K562 (cell line): Measurements from ENCODE around the gene MARK4. TPM values are rescaled to one million over a fixed set of nuclear protein-coding genes. Genes with fewer than 3 reads are reported as not detected.

Experiments used
- ATAC-seq: fragments of 200-7000 bp; cut with Tn5 transposase; 3 replicates; pipeline ENCODE4 v1.9.1; 2020; ENCODE audit warnings: moderate library complexity
- BruUV-seq: library from RNA; stranded (reverse); fragments of 400-500 nt; replicated peaks from 2 replicates; lab custom pipeline; 2021; lab: Mats Ljungman, UMichigan
- CTCF ChIA-PET: fragments of 300-600 bp; formaldehyde crosslinking; extraction: SDS; loops from one replicate; lab custom pipeline; 2021; ENCODE audit warnings: low intra/inter-chr PET ratio; lab: Yijun Ruan, JAX
- POLR2A ChIA-PET: fragments of 300-600, 350-650 bp; sonication (Branson Sonifier 250); formaldehyde crosslinking; extraction: SDS; loops from one replicate; lab custom pipeline; 2021; ENCODE audit warnings: antibody characterized with exemption, inconsistent platforms; lab: Yijun Ruan, JAX
- DNase-seq, 4 experiments: peaks; one replicate each; pipeline versions ENCODE4 v3.0.0 to v3.0.0-alpha.2; 2011 to 2018; ENCODE audit warnings: low spot score in 3 of 4, mixed read lengths in 3 of 4; ENCODE audit errors: extremely low read depth in 1 of 4
- FAIRE-seq: peaks from 2 replicates; lab custom pipeline; 2011; peaks lifted over from hg19 to GRCh38; lab: Jason Lieb, UNC
- H2AFZ ChIP-seq: 2 replicates; pipeline ENCODE4 v1.6.0; 2011; ENCODE audit warnings: low read depth, low read length, control low read depth, inconsistent platforms
- H3K27ac ChIP-seq: fragments of 200-600 bp; 3 replicates; pipeline ENCODE4 v1.8.0; 2011; ENCODE audit warnings: low read depth, mild to moderate bottlenecking, control low read depth, inconsistent platforms, low read length, moderate library complexity, mixed read lengths; ENCODE audit errors: extremely low read depth
- H3K27me3 ChIP-seq, 2 experiments: fragments of 300-600 bp in 1 of 2; 2 replicates in 1 of 2; 3 replicates in 1 of 2; pipeline versions ENCODE4 v1.6.0 to v1.8.0; 2011; ENCODE audit warnings: inconsistent platforms in 2 of 2, low read length in 2 of 2, mild to moderate bottlenecking in 1 of 2, mixed read lengths in 1 of 2, moderate library complexity in 1 of 2; ENCODE audit not compliant: control insufficient read depth in 2 of 2, insufficient read depth in 2 of 2
- H3K36me3 ChIP-seq: fragments of 300-600 bp; 3 replicates; pipeline ENCODE4 v1.8.0; 2011; ENCODE audit warnings: mild to moderate bottlenecking, low read length, inconsistent platforms; ENCODE audit not compliant: control insufficient read depth, insufficient read depth
- H3K4me1 ChIP-seq, 2 experiments: fragments of 200-600 bp in 1 of 2; replicated peaks in 1 of 2; 2 replicates in 1 of 2; 3 replicates in 1 of 2; pipeline versions ENCODE4 v1.5.1 to v1.8.0; 2011; ENCODE audit warnings: inconsistent platforms in 2 of 2, low read length in 2 of 2, mild to moderate bottlenecking in 1 of 2, mixed read lengths in 1 of 2, moderate library complexity in 1 of 2; ENCODE audit not compliant: control insufficient read depth in 2 of 2, insufficient read depth in 2 of 2
- H3K4me2 ChIP-seq: 2 replicates; pipeline ENCODE4 v1.6.1; 2011; ENCODE audit warnings: low read length, control low read depth, inconsistent platforms, mixed read lengths; ENCODE audit not compliant: insufficient read depth
- H3K4me3 ChIP-seq: fragments of 200-600 bp; sonication (generic), shearing (Covaris generic); 2 replicates; pipeline ENCODE4 v1.5.1; 2016; ENCODE audit warnings: control low read depth, inconsistent platforms
- H3K79me2 ChIP-seq: fragments of 200-600 bp; 3 replicates; pipeline ENCODE4 v1.8.0; 2011; ENCODE audit warnings: low read length, inconsistent platforms; ENCODE audit not compliant: control insufficient read depth, insufficient read depth
- H3K9ac ChIP-seq, 2 experiments: 2 replicates each; pipeline versions ENCODE4 v1.6.0 to v1.6.1; 2011; ENCODE audit warnings: low read depth in 2 of 2, low read length in 2 of 2, control low read depth in 1 of 2, inconsistent platforms in 1 of 2, mild to moderate bottlenecking in 1 of 2, mixed read lengths in 1 of 2; ENCODE audit not compliant: insufficient read depth in 1 of 2
- H3K9me1 ChIP-seq: one replicate; pipeline ENCODE4 v1.6.0; 2011; ENCODE audit warnings: inconsistent platforms, mild to moderate bottlenecking, low read length, moderate library complexity; ENCODE audit not compliant: control insufficient read depth, insufficient read depth
- H3K9me3 ChIP-seq: replicated peaks from 2 replicates; pipeline ENCODE4 v1.5.1; 2011; ENCODE audit warnings: low read depth, low read length, inconsistent platforms; ENCODE audit not compliant: control insufficient read depth, insufficient read depth
- H4K20me1 ChIP-seq: replicated peaks from 2 replicates; pipeline ENCODE4 v1.6.1; 2011; ENCODE audit warnings: low read length, inconsistent platforms, mixed read lengths; ENCODE audit not compliant: control insufficient read depth, insufficient read depth
- C11orf30 ChIP-seq: fragments of 450-650 bp; IDR thresholded peaks from 2 replicates; pipeline ENCODE4 v1.6.1; 2016; ENCODE audit warnings: low read depth, mild to moderate bottlenecking
- EHMT2 ChIP-seq: fragments of 450-650 bp; IDR thresholded peaks from 2 replicates; pipeline ENCODE4 v1.6.1; 2018; ENCODE audit warnings: antibody characterized with exemption
- ELF4 ChIP-seq: fragments of 450-650 bp; formaldehyde crosslinking; IDR thresholded peaks from 2 replicates; pipeline ENCODE4 v1.4.0; 2022; ENCODE audit warnings: missing genetic modification characterization
- HDAC1 ChIP-seq, 2 experiments: fragments of 450-650 bp; IDR thresholded peaks; 2 replicates each; pipeline ENCODE4 v1.6.1; 2016 to 2017; ENCODE audit warnings: inconsistent platforms in 1 of 2, mild to moderate bottlenecking in 1 of 2, moderate library complexity in 1 of 2
- KAT8 ChIP-seq: fragments of 450-650 bp; IDR thresholded peaks from 2 replicates; pipeline ENCODE4 v1.6.1; 2016; ENCODE audit warnings: low read depth, mild to moderate bottlenecking
- KDM2B ChIP-seq: fragments of 250-450 bp; sonication (Bioruptor Pico); IDR thresholded peaks from 2 replicates; pipeline ENCODE4 v1.8.0; 2021; ENCODE audit warnings: mild to moderate bottlenecking, moderate library complexity
- LARP7 ChIP-seq: fragments of 450-650 bp; IDR thresholded peaks from 2 replicates; pipeline ENCODE4 v1.6.1; 2016
- NRF1 ChIP-seq, 2 experiments: fragments of 450-650 bp; IDR thresholded peaks in 1 of 2; conservative IDR thresholded peaks in 1 of 2; 2 replicates each; pipeline ENCODE4 v1.6.1; 2014; ENCODE audit warnings: mild to moderate bottlenecking in 2 of 2
- PHF20 ChIP-seq: fragments of 450-650 bp; IDR thresholded peaks from 2 replicates; pipeline ENCODE4 v1.6.1; 2018; ENCODE audit not compliant: partially characterized antibody
- RBFOX2 ChIP-seq: fragments of 200-400 bp; formaldehyde crosslinking; IDR thresholded peaks from 2 replicates; pipeline ENCODE4 v1.6.1; 2017; ENCODE audit warnings: low read depth, mild to moderate bottlenecking, low read length, moderate library complexity
- RBM14 ChIP-seq: fragments of 200-400 bp; formaldehyde crosslinking; IDR thresholded peaks from 2 replicates; pipeline ENCODE4 v1.6.1; 2018; ENCODE audit warnings: low read depth, mild to moderate bottlenecking, low read length, moderate library complexity, borderline replicate concordance; ENCODE audit not compliant: insufficient read depth
- SAFB ChIP-seq: fragments of 200-400 bp; formaldehyde crosslinking; IDR thresholded peaks from 2 replicates; pipeline ENCODE4 v1.6.1; 2017; ENCODE audit warnings: low read depth, low read length, borderline replicate concordance
- SIRT6 ChIP-seq: IDR thresholded peaks from one replicate; pipeline ENCODE4 v1.6.1; 2012; ENCODE audit warnings: low read depth, mild to moderate bottlenecking, control low read depth, inconsistent platforms, low read length, moderate library complexity
- TGIF2 ChIP-seq: sonication (generic); formaldehyde crosslinking; IDR thresholded peaks from 2 replicates; pipeline ENCODE4 v1.8.1; 2022; ENCODE audit warnings: mild to moderate bottlenecking, missing genetic modification reagents, moderate library complexity
- ZBTB7A ChIP-seq: IDR thresholded peaks from 2 replicates; pipeline ENCODE4 v1.6.1; 2011; ENCODE audit warnings: low read depth, mild to moderate bottlenecking, low read length, moderate library complexity, borderline replicate concordance; ENCODE audit not compliant: control insufficient read depth
- WGBS: fragments of 100-300 bp; shearing (Covaris generic); methylation state at CpG from one replicate; pipeline ENCODE4 v1.1.6; 2016; ENCODE audit warnings: low coverage, mixed read lengths; ENCODE audit not compliant: insufficient coverage; ENCODE audit errors: missing lambda C conversion rate; 5-methylcytosine and 5-hydroxymethylcytosine counted together
- in situ Hi-C: fragments of 300-500 bp; cut with MboI; formaldehyde crosslinking; loops from 4 replicates; pipeline ENCODE4 v1.15.0; 2018; ENCODE audit warnings: inconsistent platforms, mixed read lengths
- intact Hi-C: fragments of 100-400 bp; cut with micrococcal nuclease; formaldehyde crosslinking; loops from 2 replicates; pipeline ENCODE4 v1.14.2; 2022
- polyA plus RNA-seq, 8 experiments: library from polyadenylated mRNA; depleted of rRNA in 4 of 8; stranded (reverse) in 5 of 8; unstranded in 3 of 8; fragments of >200 nt; fragmentation: Nextera tagmentation in 2 of 8; fragmentation: Illumina TruSeq in 1 of 8; extraction: Ambion mirVana in 2 of 8; extraction: Trizol in 1 of 8; gene quantifications; 2 replicates each; pipeline versions ENCODE4 v1.2.1 to v1.2.3, GENCODE V29; 2011 to 2014; ENCODE audit warnings: inconsistent platforms in 1 of 8, missing spikeins in 1 of 8
- total RNA-seq, 7 experiments: library from RNA; depleted of rRNA in 6 of 7; stranded (reverse); fragments of >200 nt in 6 of 7; fragmentation: Illumina TruSeq in 2 of 7; extraction: Trizol in 2 of 7; gene quantifications; 2 replicates each; pipeline versions ENCODE4 v1.2.1 to v1.2.3, GENCODE V29; 2011 to 2021; ENCODE audit warnings: low replicate concordance in 1 of 7
- TF ChIP-seq, protein P1 (sequence below): sonication (generic); formaldehyde crosslinking; IDR thresholded peaks from 2 replicates; pipeline ENCODE4 v1.8.1; 2023; ENCODE audit warnings: mild to moderate bottlenecking, missing genetic modification reagents

Gene MARK4
- total and polyA plus RNA-seq, 9 of the 15 experiments (the other 6 are each of a cell fraction or from before 2014, with no cell fraction given): 0.52 to 29.4 (median 8.6) TPM

DNA sequence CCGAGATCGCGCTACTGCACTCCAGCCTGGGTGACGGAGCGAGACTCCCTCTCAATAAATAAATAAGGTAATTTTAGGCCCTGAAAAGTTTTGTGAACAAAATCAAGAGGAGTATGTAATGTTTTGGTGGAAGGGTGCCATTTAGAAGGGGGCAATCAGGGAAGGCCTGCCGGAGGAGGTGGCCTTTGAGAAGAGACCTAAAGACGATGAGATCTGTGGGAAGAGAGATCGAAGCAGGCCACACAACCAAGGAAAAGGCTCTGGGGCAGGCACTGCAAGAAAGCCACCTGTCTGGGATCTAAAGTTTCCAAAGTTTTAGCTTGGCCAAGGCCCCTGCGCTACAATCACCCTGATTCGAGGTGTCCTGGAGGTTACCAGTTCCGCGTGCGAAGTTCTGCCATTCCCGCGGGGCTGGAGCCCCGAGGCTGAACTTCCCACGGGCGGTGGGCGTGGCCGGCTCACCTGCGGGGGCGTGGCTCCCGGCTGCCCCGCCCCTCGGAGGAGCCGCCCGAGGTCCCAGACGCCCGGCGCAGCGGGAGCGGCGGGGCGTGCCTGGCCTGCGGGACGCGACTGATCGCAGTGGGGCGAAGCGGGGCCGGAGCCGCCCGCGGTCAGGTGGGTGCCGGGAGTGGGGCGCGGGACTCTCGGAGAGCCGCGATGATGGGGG lies 89.3 kb downstream of the MARK4 start, which contains the start of gene KLC3 (continued):
- TF ChIP-seq SIRT6: no peak
- TF ChIP-seq SAFB: peak; percentile 46; the same call in 1 of the 2 replicates

DNA sequence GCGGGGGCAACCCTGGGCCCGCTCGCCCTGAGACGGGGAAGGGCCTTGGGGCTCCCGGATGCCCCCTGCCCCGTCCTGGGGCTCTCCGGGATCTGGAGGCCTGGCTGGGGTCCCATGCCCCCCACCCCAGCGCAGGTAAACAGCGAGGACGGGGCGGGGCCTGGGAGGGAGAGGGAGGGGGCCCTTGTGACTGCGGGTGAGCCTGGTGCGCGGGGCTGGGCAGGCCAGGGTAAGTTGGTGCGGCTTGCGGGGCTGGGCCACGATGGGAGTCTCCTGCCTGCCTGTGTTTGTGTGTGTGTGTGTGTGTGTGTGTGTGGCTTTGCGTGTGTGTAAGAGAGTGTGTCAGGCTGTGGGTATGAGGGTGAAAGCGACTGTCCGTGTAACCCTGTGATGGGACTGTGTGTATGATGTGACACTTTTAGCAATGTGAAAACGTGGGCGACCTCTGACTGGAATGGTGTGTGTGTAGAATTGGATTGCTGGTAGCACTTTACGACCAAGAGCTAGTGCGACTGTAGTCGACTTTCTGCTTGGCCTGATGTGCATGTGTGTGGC lies 89.9 kb downstream of the MARK4 start:
- CTCF ChIA-PET: interaction anchor here (0.7 kb wide), 1 partner anchor 261 kb away, joined by 4 read pairs; no protein-coding TSS in a partner anchor
- Histone ChIP-seq H3K4me2 (peak overlapping the region; percentile 69), H2AFZ (peak overlapping the region; percentile 56), H3K4me1 (peaks cover 7 to 40% of the 10 kb centered on the region in 2 experiments; a peak in 4 of 5 replicates), H3K9me1 (no peaks in the 10 kb centered on the region), H3K9ac (peak overlapping the region in 1 of 2 experiments; percentile 66; a peak in 3 of 4 replicates), H4K20me1 (no peaks in the 10 kb centered on the region), H3K9me3 (no peaks in the 10 kb centered on the region), H3K27me3 (peaks cover 8 to 13% of the 10 kb centered on the region in 2 experiments; a peak in 3 of 5 replicates), H3K4me3 (peak overlapping the region; percentile 42), H3K79me2 (no peaks in the 10 kb centered on the region), H3K27ac (no peak overlapping the region), H3K36me3 (no peaks in the 10 kb centered on the region)
- in situ Hi-C loops (no loop called here), intact Hi-C loops (no loop called here)
- no peak for DNase-seq
- 11% methylated on average over 7 of the region's 25 CpGs for WGBS
- POLR2A ChIA-PET: interaction anchor here (1.4 kb wide), 1 partner anchor 140 kb away, joined by 3 read pairs; no protein-coding TSS in a partner anchor
- ATAC-seq: peak; percentile 22
- no TSS peak for BruUV-seq
- peak; percentile 56 for FAIRE-seq
- TF ChIP-seq EHMT2: peak; percentile 40; the same call in 1 of the 2 replicates
- TF ChIP-seq C11orf30: 0 out of 2 replicates have a peak, but pooled peaks have one; percentile 32
- 0 out of 2 replicates have a peak, but pooled peaks have one; percentile 45 for TF ChIP-seq KDM2B
- peak in 1 of 2 experiments; percentile 36; a peak in 1 of 4 replicates for TF ChIP-seq NRF1 (conservative IDR thresholded peaks at IDR 0.05 in 1 of 2, IDR thresholded peaks at IDR 0.05 in 1 of 2)
- TF ChIP-seq HDAC1 (IDR thresholded peaks at IDR 0.05): 0 out of 4 replicates have a peak, but pooled peaks of 1 of the 2 experiments have one; percentile 13
- 0 out of 2 replicates have a peak, but pooled peaks have one; percentile 5 for TF ChIP-seq ZBTB7A
- TF ChIP-seq RBFOX2: peak; percentile 1; the same call in 1 of the 2 replicates
- no peak for TF ChIP-seq PHF20
- TF ChIP-seq KAT8: no peak
- 0 out of 2 replicates have a peak, but pooled peaks have one; percentile 43 for TF ChIP-seq ELF4 (CRISPR knock-in tag)
- TF ChIP-seq TGIF2 (CRISPR knock-in tag): no peak
- TF ChIP-seq LARP7: peak; percentile 11; the same call in 1 of the 2 replicates
- TF ChIP-seq, protein P1, sequence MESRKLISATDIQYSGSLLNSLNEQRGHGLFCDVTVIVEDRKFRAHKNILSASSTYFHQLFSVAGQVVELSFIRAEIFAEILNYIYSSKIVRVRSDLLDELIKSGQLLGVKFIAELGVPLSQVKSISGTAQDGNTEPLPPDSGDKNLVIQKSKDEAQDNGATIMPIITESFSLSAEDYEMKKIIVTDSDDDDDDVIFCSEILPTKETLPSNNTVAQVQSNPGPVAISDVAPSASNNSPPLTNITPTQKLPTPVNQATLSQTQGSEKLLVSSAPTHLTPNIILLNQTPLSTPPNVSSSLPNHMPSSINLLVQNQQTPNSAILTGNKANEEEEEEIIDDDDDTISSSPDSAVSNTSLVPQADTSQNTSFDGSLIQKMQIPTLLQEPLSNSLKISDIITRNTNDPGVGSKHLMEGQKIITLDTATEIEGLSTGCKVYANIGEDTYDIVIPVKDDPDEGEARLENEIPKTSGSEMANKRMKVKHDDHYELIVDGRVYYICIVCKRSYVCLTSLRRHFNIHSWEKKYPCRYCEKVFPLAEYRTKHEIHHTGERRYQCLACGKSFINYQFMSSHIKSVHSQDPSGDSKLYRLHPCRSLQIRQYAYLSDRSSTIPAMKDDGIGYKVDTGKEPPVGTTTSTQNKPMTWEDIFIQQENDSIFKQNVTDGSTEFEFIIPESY (CRISPR knock-in tag): 0 out of 2 replicates have a peak, but pooled peaks have one; percentile 28
- TF ChIP-seq RBM14: 0 out of 2 replicates have a peak, but pooled peaks have one; percentile 56
